ENCODE results near the gene NCKAP1. TPM values are rescaled to one million over a fixed set of nuclear protein-coding genes. Genes with fewer than 3 reads are reported as not detected.

The NCKAP1 gene
- total RNA-seq, 1 experiment from 2014 or later = 112 TPM

DNA sequence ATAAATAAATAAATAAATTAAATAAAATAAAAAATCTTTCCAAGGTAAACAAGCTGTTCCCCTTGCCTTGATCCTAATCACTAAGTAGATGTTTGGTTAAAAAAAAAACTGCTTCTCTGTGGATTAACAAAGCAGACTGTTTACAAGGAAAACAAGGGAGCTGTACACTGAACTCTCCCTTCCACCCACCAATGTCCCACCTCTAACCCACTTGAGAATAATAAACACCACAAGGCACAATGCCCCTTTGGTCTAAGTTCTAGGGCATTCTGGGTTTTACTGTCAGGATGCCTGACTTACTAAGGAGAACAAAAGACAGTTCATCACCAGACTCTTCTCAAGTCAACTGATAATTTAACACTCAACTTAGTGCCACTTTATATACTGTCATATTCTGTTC is 83.5 kb downstream of the NCKAP1 start:
- Histone ChIP-seq H4K20me1 (ENCODE audit: control insufficient read depth, insufficient read depth, insufficient read length) (no peaks in the 10 kb centered on the region), H3K27ac (ENCODE audit: insufficient read length, low read depth, low read length) (no peak overlapping the region), H3K4ac (ENCODE audit: low read depth, low read length) (no peak overlapping the region), H3K4me2 (ENCODE audit: insufficient read depth, insufficient read length, low read length) (no peak overlapping the region), H4K5ac (ENCODE audit: insufficient read length, low read depth, low read length) (no peak overlapping the region), H4K91ac (ENCODE audit: insufficient read length, low read depth, low read length) (no peak overlapping the region), H3K23me2 (ENCODE audit: insufficient read length, low read depth, low read length, poor library complexity, severe bottlenecking) (no peaks in the 10 kb centered on the region), H3K9me3 (ENCODE audit: control insufficient read depth, low read depth, low read length) (no peaks in the 10 kb centered on the region), H3K14ac (ENCODE audit: insufficient read depth, low read length) (no peak overlapping the region), H3K23ac (ENCODE audit: insufficient read length, low read depth, low read length) (no peak overlapping the region), H2BK5ac (ENCODE audit: insufficient read length, low read length) (no peak overlapping the region), H3T11ph (ENCODE audit: low read length) (no peak overlapping the region), H3K4me1 (ENCODE audit: insufficient read depth, low read length) (no peaks in the 10 kb centered on the region), H2BK15ac (ENCODE audit: low read depth, low read length) (no peak overlapping the region), H2AFZ (ENCODE audit: low read length) (no peak overlapping the region), H3K18ac (ENCODE audit: insufficient read length, low read depth, low read length) (no peak overlapping the region), H4K8ac (replicated peaks; ENCODE audit: insufficient read length, low read depth, low read length) (no peak overlapping the region), H3K79me2 (ENCODE audit: insufficient read depth, low read length) (no peaks in the 10 kb centered on the region), H3K9ac (ENCODE audit: extremely low read depth, insufficient read length, low read length) (no peak overlapping the region), H2BK12ac (ENCODE audit: insufficient read length, low read depth, low read length) (no peak overlapping the region), H2AK5ac (ENCODE audit: insufficient read length, low read length) (no peak overlapping the region), H3K79me1 (ENCODE audit: insufficient read depth, low read depth, low read length, poor library complexity, severe bottlenecking) (no peaks in the 10 kb centered on the region), H2BK20ac (ENCODE audit: low read depth, low read length, poor library complexity, severe bottlenecking) (no peak overlapping the region), H3K27me3 (ENCODE audit: insufficient read depth, low read length) (no peaks in the 10 kb centered on the region), H3K56ac (ENCODE audit: insufficient read length, low read depth, low read length) (no peak overlapping the region), H2BK120ac (ENCODE audit: low read depth, low read length, poor library complexity, severe bottlenecking) (no peak overlapping the region)
- Mint-ChIP-seq H3K27ac (peak overlapping the region in 1 of 3 experiments; percentile 22; a peak in 1 of 7 replicates), H3K9me3 (no peaks in the 10 kb centered on the region), H3K4me1 (no peaks in the 10 kb centered on the region), H3K27me3 (ENCODE audit: low read depth) (no peaks in the 10 kb centered on the region), H3K4me3 (no peak overlapping the region), H3K36me3 (ENCODE audit: insufficient read depth in 1 of 3, low read depth in 3 of 3) (peaks cover 13 to 57% (median 49%) of the 10 kb centered on the region in 3 experiments; a peak in 6 of 7 replicates)
- TF ChIP-seq, protein P1, sequence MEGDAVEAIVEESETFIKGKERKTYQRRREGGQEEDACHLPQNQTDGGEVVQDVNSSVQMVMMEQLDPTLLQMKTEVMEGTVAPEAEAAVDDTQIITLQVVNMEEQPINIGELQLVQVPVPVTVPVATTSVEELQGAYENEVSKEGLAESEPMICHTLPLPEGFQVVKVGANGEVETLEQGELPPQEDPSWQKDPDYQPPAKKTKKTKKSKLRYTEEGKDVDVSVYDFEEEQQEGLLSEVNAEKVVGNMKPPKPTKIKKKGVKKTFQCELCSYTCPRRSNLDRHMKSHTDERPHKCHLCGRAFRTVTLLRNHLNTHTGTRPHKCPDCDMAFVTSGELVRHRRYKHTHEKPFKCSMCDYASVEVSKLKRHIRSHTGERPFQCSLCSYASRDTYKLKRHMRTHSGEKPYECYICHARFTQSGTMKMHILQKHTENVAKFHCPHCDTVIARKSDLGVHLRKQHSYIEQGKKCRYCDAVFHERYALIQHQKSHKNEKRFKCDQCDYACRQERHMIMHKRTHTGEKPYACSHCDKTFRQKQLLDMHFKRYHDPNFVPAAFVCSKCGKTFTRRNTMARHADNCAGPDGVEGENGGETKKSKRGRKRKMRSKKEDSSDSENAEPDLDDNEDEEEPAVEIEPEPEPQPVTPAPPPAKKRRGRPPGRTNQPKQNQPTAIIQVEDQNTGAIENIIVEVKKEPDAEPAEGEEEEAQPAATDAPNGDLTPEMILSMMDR (conservative IDR thresholded peaks at IDR 0.05) = no peak
- no peak for DNase-seq

All from H9 (cell line).